Measurements from ENCODE around the gene ELAVL3.

- no peak for TF ChIP-seq POLR2A (IDR thresholded peaks at IDR 0.05; ENCODE audit: low read length)
- no peak for TF ChIP-seq GATA1 (IDR thresholded peaks at IDR 0.05; ENCODE audit: low read depth, low read length)
Measured at GRCh38 chr19:11482384-11483050, 1.7 kb upstream of the ELAVL3 start.
